Measurements from ENCODE around the gene ZKSCAN3.
"Not testable (repeated sequence)": the region's sequence is repeated elsewhere in the genome, so short reads cannot be mapped to it uniquely, and the experiment has no call there.

The ZKSCAN3 gene

GRCh38 chr6:28377879-28378278, 28.1 kb downstream of the ZKSCAN3 start:
- DNase-seq: no peak

GRCh38 chr6:28378644-28379043, 28.9 kb downstream of the ZKSCAN3 start:
- no peak for DNase-seq

GRCh38 chr6:28380381-28380780, 30.6 kb downstream of the ZKSCAN3 start:
- no peak for DNase-seq

GRCh38 chr6:28383235-28384142, 33.7 kb downstream of the ZKSCAN3 start:
- DNase-seq: no peak

- DNase-seq: no peak
Measured at GRCh38 chr6:28384143-28384533, 34.4 kb downstream of the ZKSCAN3 start.

- no peak for DNase-seq
Measured at GRCh38 chr6:28390688-28391087, 40.9 kb downstream of the ZKSCAN3 start.

- no peak for DNase-seq
Measured at GRCh38 chr6:28393912-28394662, 44.3 kb downstream of the ZKSCAN3 start.

GRCh38 chr6:28395918-28396317, 46.2 kb downstream of the ZKSCAN3 start:
- no peak for DNase-seq

GRCh38 chr6:28399350-28400121, 49.8 kb downstream of the ZKSCAN3 start, which contains the start of gene ZSCAN12:
TSS of gene ZSCAN12 (minus strand) at chr6:28399747. CDS start at chr6:28398405, 1,342 bp downstream.
- DNase-seq: peak; percentile 64

GRCh38 chr6:28400122-28400451, 50.3 kb downstream of the ZKSCAN3 start:
- DNase-seq: no peak

GRCh38 chr6:28401172-28401571, 51.4 kb downstream of the ZKSCAN3 start:
- DNase-seq: no peak

- no peak for DNase-seq
Measured at GRCh38 chr6:28402197-28402596, 52.5 kb downstream of the ZKSCAN3 start.

- DNase-seq: not testable (repeated sequence)
Measured at GRCh38 chr6:28403923-28404322, 54.2 kb downstream of the ZKSCAN3 start.

- DNase-seq: no peak
Measured at GRCh38 chr6:28407401-28407800, 57.7 kb downstream of the ZKSCAN3 start.

GRCh38 chr6:28408076-28408802, 58.5 kb downstream of the ZKSCAN3 start:
- DNase-seq: no peak

GRCh38 chr6:28410767-28411166, 61.0 kb downstream of the ZKSCAN3 start:
- DNase-seq: no peak

- DNase-seq: no peak
Measured at GRCh38 chr6:28413681-28414080, 63.9 kb downstream of the ZKSCAN3 start.

Data from GDM1 (cell line).